GM12878 (cell line): ENCODE measurements around the gene MTTP. TPM values are rescaled to one million over a fixed set of nuclear protein-coding genes. Genes with fewer than 3 reads are reported as not detected.

Experiments
- BACH1 ChIP-seq: fragments of 450-650 bp; IDR thresholded peaks from 2 replicates; pipeline ENCODE4 v1.6.1; 2017; ENCODE audit warnings: mild to moderate bottlenecking, borderline replicate concordance
- CBX3 ChIP-seq: fragments of 200-600 bp; sonication (generic); IDR thresholded peaks from 2 replicates; pipeline ENCODE4 v1.6.1; 2016; ENCODE audit warnings: low read depth, borderline replicate concordance
- CHD2 ChIP-seq: IDR thresholded peaks from 2 replicates; pipeline ENCODE4 v1.6.1; 2011; ENCODE audit warnings: low read depth, low read length, improper control_type of control experiment, borderline replicate concordance
- HCFC1 ChIP-seq: fragments of 150-350 bp; IDR thresholded peaks from 2 replicates; pipeline ENCODE4 v1.6.1; 2014; ENCODE audit warnings: low read length
- LARP7 ChIP-seq: fragments of 450-650 bp; IDR thresholded peaks from 2 replicates; pipeline ENCODE4 v1.6.1; 2017; ENCODE audit warnings: mild to moderate bottlenecking
- POLR2AphosphoS2 ChIP-seq: IDR thresholded peaks from 2 replicates; pipeline ENCODE4 v1.6.1; 2011; ENCODE audit warnings: low read depth, mild to moderate bottlenecking, low read length, improper control_type of control experiment, moderate library complexity
- RBBP5 ChIP-seq: fragments of 200-600 bp; sonication (generic); conservative IDR thresholded peaks from 2 replicates; pipeline ENCODE4 v1.6.1; 2016
- STAT1 ChIP-seq: fragments of 450-650 bp; conservative IDR thresholded peaks from 2 replicates; pipeline ENCODE4 v1.6.1; 2014; ENCODE audit warnings: antibody characterized with exemption, mild to moderate bottlenecking
- TBL1XR1 ChIP-seq: IDR thresholded peaks from 2 replicates; pipeline ENCODE4 v1.6.1; 2012; ENCODE audit warnings: low read depth, low read length, improper control_type of control experiment
- YY1 ChIP-seq: IDR thresholded peaks from 2 replicates; pipeline ENCODE4 v1.6.1; 2011; ENCODE audit warnings: low read depth, mild to moderate bottlenecking, low read length
- ZBED1 ChIP-seq: IDR thresholded peaks from 2 replicates; pipeline ENCODE4 v1.6.1; 2016; ENCODE audit warnings: borderline replicate concordance
- ZNF217 ChIP-seq: fragments of 450-650 bp; IDR thresholded peaks from 2 replicates; pipeline ENCODE4 v1.6.1; 2017; ENCODE audit warnings: antibody characterized with exemption, mild to moderate bottlenecking
- polyA plus RNA-seq, 11 experiments: library from polyadenylated mRNA; depleted of rRNA in 4 of 11; unstranded in 6 of 11; stranded (reverse) in 5 of 11; fragments of >200 nt; fragmentation: Nextera tagmentation in 4 of 11; fragmentation: Illumina TruSeq in 1 of 11; extraction: Ambion mirVana in 4 of 11; extraction: Trizol in 1 of 11; gene quantifications; 1 replicate in 1 of 11; 2 replicates in 10 of 11; pipeline versions ENCODE4 v1.2.1 to v1.2.3, GENCODE V29; 2011 to 2016; ENCODE audit warnings: inconsistent platforms in 2 of 11, missing spikeins in 2 of 11, low read depth in 1 of 11
- total RNA-seq, 4 experiments: library from RNA; depleted of rRNA in 3 of 4; stranded (reverse); fragments of >200 nt in 3 of 4; fragmentation: Illumina TruSeq in 1 of 4; extraction: Trizol in 1 of 4; gene quantifications; 2 replicates each; pipeline versions ENCODE4 v1.2.1 to v1.2.3, GENCODE V29; 2013 to 2021
- TF ChIP-seq, protein P1 (sequence below): fragments of 450-650 bp; formaldehyde crosslinking; IDR thresholded peaks from 2 replicates; pipeline ENCODE4 v1.4.0; 2022; ENCODE audit warnings: mild to moderate bottlenecking, moderate library complexity
- TF ChIP-seq, protein P2 (sequence below): IDR thresholded peaks from 2 replicates; pipeline ENCODE4 v1.6.1; 2011; ENCODE audit warnings: mild to moderate bottlenecking, low read depth, low read length, moderate library complexity; ENCODE audit not compliant: insufficient replicate concordance
- TF ChIP-seq, protein P3 (sequence below): fragments of 450-650 bp; IDR thresholded peaks from 2 replicates; pipeline ENCODE4 v1.6.1; 2017; ENCODE audit warnings: antibody characterized with exemption, mild to moderate bottlenecking, moderate library complexity
- TF ChIP-seq, protein P4 (sequence below): IDR thresholded peaks from 2 replicates; pipeline ENCODE4 v1.6.1; 2012; ENCODE audit warnings: low read depth, low read length, improper control_type of control experiment
- TF ChIP-seq, protein P5 (sequence below): fragments of 450-650 bp; IDR thresholded peaks from 2 replicates; pipeline ENCODE4 v1.6.1; 2017; ENCODE audit warnings: mild to moderate bottlenecking, moderate library complexity

MTTP gene
- total and polyA plus RNA-seq, 10 of the 15 experiments (the other 5 are each of a cell fraction or from before 2014, with no cell fraction given): 0.08 to 2.2 (median 0.21) TPM; not detected in 1

DNA sequence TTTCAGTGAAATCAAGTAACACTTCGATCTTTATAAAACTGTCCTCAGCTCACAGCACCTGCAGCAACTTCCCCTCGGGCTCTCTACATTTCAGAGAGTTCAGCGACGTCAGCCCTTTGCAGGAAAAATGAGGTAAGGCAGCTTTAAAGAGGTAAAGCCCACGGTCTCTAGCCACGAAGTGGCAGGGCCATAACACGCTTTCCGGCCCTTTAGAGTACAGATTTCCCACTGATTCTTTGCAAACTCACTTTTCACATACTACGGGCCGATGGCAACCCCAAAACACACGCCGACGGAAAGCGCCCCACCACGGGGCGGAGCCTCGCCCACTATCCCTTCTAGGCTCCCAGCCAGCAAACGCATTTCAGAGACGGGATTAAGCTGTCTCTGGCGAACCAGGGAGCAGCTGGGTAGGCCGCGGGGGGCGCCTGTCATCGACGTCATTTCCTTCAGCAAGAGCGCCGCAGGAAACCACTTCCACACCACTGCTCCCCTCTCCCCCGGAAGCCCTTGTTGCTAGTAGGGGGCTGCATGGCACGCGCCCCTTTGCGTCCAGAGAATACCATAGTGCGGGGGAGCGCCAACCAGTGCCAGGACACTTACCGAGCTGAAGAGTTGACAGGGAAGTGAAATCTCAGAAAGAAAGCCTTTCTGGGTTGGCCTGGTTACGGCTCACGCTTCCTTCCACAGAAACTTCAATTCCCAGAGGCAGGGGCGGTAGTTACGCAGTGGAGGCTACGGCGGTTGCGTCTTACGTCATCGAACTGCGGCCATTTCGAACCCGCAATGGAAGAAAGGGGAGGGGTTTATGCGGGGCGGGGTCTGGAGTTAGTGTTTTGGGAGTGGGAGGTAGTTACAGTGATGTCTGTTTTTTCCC is 11.1 kb upstream of the MTTP start, which contains the start of gene TRMT10A (continued):
- TF ChIP-seq, protein P1, sequence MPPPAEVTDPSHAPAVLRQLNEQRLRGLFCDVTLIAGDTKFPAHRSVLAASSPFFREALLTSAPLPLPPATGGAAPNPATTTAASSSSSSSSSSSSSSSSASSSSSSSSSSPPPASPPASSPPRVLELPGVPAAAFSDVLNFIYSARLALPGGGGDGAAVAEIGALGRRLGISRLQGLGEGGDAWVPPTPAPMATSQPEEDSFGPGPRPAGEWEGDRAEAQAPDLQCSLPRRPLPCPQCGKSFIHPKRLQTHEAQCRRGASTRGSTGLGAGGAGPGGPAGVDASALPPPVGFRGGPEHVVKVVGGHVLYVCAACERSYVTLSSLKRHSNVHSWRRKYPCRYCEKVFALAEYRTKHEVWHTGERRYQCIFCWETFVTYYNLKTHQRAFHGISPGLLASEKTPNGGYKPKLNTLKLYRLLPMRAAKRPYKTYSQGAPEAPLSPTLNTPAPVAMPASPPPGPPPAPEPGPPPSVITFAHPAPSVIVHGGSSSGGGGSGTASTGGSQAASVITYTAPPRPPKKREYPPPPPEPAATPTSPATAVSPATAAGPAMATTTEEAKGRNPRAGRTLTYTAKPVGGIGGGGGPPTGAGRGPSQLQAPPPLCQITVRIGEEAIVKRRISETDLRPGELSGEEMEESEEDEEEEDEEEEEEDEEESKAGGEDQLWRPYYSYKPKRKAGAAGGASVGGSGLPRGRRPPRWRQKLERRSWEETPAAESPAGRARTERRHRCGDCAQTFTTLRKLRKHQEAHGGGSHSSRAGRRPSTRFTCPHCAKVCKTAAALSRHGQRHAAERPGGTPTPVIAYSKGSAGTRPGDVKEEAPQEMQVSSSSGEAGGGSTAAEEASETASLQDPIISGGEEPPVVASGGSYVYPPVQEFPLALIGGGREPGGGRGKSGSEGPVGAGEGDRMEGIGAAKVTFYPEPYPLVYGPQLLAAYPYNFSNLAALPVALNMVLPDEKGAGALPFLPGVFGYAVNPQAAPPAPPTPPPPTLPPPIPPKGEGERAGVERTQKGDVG: no peak
- TF ChIP-seq POLR2AphosphoS2 (no peak; the same call in 1 of the 2 replicates), LARP7 (no peak), YY1 (peak; percentile 88), CHD2 (no peak), TBL1XR1 (no peak), ZBED1 (peak; percentile 64; the same call in 1 of the 2 replicates), CBX3 (no peak), RBBP5 (no peak), ZNF217 (no peak; the same call in 1 of the 2 replicates), BACH1 (no peak), HCFC1 (peak; percentile 90), STAT1 (no peak; the same call in 1 of the 2 replicates)
- TF ChIP-seq, protein P2, sequence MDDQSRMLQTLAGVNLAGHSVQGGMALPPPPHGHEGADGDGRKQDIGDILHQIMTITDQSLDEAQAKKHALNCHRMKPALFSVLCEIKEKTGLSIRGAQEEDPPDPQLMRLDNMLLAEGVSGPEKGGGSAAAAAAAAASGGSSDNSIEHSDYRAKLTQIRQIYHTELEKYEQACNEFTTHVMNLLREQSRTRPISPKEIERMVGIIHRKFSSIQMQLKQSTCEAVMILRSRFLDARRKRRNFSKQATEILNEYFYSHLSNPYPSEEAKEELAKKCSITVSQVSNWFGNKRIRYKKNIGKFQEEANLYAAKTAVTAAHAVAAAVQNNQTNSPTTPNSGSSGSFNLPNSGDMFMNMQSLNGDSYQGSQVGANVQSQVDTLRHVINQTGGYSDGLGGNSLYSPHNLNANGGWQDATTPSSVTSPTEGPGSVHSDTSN: peak; percentile 89
- TF ChIP-seq, protein P3, sequence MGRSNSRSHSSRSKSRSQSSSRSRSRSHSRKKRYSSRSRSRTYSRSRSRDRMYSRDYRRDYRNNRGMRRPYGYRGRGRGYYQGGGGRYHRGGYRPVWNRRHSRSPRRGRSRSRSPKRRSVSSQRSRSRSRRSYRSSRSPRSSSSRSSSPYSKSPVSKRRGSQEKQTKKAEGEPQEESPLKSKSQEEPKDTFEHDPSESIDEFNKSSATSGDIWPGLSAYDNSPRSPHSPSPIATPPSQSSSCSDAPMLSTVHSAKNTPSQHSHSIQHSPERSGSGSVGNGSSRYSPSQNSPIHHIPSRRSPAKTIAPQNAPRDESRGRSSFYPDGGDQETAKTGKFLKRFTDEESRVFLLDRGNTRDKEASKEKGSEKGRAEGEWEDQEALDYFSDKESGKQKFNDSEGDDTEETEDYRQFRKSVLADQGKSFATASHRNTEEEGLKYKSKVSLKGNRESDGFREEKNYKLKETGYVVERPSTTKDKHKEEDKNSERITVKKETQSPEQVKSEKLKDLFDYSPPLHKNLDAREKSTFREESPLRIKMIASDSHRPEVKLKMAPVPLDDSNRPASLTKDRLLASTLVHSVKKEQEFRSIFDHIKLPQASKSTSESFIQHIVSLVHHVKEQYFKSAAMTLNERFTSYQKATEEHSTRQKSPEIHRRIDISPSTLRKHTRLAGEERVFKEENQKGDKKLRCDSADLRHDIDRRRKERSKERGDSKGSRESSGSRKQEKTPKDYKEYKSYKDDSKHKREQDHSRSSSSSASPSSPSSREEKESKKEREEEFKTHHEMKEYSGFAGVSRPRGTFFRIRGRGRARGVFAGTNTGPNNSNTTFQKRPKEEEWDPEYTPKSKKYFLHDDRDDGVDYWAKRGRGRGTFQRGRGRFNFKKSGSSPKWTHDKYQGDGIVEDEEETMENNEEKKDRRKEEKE: no peak
- TF ChIP-seq, protein P4, sequence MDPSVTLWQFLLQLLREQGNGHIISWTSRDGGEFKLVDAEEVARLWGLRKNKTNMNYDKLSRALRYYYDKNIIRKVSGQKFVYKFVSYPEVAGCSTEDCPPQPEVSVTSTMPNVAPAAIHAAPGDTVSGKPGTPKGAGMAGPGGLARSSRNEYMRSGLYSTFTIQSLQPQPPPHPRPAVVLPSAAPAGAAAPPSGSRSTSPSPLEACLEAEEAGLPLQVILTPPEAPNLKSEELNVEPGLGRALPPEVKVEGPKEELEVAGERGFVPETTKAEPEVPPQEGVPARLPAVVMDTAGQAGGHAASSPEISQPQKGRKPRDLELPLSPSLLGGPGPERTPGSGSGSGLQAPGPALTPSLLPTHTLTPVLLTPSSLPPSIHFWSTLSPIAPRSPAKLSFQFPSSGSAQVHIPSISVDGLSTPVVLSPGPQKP: no peak; the same call in 1 of the 2 replicates
- TF ChIP-seq, protein P5, sequence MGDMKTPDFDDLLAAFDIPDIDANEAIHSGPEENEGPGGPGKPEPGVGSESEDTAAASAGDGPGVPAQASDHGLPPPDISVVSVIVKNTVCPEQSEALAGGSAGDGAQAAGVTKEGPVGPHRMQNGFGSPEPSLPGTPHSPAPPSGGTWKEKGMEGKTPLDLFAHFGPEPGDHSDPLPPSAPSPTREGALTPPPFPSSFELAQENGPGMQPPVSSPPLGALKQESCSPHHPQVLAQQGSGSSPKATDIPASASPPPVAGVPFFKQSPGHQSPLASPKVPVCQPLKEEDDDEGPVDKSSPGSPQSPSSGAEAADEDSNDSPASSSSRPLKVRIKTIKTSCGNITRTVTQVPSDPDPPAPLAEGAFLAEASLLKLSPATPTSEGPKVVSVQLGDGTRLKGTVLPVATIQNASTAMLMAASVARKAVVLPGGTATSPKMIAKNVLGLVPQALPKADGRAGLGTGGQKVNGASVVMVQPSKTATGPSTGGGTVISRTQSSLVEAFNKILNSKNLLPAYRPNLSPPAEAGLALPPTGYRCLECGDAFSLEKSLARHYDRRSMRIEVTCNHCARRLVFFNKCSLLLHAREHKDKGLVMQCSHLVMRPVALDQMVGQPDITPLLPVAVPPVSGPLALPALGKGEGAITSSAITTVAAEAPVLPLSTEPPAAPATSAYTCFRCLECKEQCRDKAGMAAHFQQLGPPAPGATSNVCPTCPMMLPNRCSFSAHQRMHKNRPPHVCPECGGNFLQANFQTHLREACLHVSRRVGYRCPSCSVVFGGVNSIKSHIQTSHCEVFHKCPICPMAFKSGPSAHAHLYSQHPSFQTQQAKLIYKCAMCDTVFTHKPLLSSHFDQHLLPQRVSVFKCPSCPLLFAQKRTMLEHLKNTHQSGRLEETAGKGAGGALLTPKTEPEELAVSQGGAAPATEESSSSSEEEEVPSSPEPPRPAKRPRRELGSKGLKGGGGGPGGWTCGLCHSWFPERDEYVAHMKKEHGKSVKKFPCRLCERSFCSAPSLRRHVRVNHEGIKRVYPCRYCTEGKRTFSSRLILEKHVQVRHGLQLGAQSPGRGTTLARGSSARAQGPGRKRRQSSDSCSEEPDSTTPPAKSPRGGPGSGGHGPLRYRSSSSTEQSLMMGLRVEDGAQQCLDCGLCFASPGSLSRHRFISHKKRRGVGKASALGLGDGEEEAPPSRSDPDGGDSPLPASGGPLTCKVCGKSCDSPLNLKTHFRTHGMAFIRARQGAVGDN: 0 out of 2 replicates have a peak, but pooled peaks have one; percentile 65
